GM10847 (cell line): ENCODE results near the gene VSTM2L.

ENCODE experiments used
- POLR2A ChIP-seq: IDR thresholded peaks from 2 replicates; pipeline ENCODE4 v1.6.1; 2011; ENCODE audit not compliant: insufficient read length; ENCODE audit errors: extremely low read depth

VSTM2L gene

DNA sequence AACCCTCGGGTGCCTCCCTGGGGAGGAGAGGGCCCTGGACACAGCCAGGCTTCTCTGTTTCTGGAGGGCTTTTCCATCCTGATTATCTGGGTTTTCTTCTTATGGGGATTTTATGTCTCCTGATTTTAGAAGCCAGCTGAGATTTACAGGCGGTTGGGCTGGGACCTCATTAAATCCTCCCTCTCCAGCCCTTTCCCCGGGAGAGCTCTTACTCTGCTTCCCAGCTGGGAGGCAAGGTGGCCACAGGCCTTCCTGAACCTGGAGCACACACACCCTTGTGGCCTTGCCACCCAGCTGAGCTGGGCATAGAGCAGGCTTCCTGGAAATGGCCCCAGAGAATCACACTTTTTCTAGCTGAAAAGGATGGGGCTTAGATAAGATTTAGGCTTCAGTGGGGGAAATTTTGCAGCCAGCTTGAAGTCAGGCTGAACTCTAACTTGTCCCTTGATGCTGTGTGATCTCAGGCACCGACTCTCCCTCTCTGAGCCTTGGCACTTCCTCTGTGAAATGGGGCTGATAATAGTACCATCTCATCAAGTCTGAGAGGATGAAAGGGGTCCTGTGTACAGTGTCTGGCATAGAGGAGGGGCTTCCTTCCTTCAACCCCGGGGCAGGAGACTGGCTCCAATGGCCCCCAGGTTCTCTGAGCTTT, 16.6 kb downstream of the VSTM2L start:
- no peak for TF ChIP-seq POLR2A

DNA sequence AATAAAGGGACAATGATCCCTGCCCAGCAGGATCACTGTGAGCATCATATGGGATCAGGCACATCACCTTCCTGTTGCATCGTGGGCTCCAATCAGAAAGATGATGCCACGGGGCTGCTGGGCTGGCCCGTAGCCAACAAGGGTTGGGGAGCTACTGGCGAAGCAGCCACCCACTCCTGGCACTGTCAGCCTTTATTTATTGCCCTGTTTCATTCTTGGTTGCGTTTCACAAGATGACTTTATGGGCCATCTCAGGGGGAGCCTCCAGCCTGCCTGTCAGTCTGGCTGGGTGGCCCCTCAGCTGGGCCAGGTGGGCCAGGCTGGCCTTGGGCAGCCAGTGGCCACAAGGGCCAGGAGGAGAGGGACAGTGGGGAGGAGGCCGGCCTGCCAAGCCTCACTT, 17.3 kb downstream of the VSTM2L start:
- no peak for TF ChIP-seq POLR2A

DNA sequence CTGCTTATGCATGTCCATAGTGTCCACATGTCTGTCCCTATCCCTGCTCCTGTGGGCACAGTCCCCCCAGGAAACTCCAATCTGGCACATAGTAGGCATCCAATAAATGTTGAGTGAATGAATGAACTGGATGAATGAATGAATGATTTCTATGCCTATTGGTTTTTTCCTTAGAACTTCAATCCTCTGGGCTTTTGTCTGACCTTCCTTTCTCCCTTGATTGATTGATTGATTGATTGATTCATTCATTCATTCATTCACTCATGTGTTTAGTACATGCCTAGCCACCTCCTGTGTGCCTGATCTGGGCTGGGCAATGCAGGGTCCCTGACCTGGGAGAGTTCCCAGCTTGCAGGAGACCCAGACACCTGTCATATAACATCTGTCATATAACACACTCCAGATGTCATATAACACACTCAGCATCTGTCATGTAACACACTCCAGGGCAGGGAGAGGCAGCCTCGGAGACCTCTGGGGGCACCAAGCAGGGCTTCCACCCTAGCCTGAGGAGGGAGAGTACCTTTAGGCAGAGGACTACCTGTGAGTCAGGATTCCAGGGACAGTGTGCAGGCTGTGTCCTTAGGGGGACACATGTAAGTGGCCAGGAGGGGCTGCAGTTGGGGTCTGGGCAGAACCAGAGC, 17.9 kb downstream of the VSTM2L start:
- no peak for TF ChIP-seq POLR2A

DNA sequence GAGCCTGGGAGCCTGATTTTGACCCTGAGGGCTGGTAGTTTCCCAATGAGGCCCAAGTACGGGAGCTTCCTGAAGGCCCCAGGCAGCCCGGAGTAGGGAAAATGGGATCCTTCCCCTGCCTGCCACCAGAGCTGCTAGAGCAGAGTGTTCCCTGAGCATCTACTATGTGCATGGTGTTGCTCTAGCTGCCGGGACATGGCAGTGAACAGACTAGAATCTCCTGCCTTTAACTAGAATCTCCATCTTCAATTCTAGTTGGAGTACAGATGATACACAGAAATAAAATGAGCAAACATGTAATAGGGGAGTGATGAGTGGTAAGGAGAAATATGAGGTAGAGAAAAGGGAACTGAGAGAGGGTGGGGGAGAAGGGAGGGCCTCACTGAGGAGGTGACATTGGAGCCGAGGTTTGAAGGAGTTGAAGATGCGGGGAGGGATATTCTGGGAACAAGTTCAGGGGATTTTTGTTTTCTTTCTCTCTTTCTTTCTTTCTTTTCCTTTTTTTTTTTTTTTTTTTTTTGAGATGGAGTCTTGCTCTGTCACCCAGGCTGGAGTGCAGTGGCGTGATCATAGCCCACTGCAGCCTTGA, 18.5 kb downstream of the VSTM2L start:
- TF ChIP-seq POLR2A, result no peak

DNA sequence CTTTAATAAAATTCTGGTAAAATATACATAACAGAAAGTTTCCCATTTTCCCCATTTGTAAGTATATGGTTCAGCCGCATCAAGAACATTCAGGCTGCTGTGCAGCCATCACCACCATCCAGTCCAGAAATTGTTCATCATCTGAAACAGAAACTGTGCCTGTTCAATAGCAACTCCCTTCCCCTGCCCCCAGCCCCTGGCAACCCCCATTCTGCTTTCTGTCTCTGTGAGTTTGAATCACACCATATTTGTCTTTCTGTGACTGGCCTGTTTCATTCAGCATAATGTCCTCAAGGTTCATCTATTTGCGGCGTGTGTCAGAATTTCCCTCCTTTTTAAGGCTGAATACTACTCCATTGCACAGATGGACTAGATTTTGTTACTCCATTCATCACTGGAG, 19.1 kb downstream of the VSTM2L start:
- TF ChIP-seq POLR2A, result no peak

DNA sequence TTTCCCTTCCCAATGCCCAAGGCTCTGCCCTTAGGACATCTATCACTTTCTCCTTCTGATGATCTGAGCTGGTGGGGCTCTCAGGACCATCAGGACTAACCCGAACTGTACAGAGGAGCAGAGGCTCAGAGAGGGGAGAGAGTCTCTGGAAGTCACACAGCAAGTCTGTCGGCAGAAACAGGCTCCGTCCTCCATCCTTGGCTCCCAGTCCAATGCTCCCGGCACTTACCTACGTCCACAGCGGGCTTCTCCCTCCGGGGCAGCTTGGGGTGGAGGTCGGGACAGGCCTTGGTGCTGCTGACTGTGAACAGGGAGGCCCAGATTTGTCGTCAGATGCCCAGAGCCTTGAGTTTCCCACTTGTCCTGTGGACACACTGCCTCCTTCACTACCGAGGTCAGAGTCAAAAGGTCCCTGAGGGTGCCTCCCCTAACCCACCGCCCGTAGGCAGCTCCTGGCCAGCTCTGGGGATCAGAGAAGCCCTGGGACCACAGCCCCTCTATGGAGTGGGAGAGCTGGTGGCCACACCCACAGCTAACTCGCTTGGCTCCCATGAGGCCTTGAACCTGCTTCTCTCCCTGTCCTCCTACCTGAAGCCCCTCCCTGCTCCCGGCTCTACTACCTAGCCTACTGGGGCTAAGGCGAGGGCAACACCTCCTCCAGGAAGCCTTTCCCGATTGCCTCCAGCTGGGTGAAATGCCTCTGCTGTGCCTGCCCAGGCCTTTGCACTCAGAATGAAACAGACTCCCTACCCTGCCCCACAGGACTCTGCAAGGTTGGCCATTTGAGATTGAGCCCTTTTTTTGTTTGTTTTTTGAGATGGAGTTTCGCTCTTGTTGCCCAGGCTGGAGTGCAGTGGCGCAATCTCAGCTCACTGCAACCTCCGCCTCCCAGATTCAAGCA, 22.6 kb downstream of the VSTM2L start:
- TF ChIP-seq POLR2A, result no peak

DNA sequence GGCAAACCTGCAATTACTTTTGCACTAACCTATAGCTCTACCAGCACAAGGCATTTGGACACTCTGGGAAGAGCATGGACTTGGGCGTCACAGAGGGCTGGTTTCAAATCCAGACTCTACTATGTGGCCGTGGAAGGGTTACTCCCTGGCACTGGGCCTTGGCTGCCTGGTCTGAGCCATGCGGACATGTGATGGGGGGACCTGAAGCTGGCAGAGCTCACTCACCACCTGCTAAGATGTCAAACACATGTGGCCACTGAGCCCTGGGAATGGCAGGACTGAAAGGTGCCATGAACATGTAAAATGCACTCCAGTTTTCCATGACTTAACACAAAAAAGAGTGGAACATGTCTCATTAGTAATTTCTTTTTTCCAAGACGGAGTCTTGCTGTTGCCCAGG, 23.7 kb downstream of the VSTM2L start:
- TF ChIP-seq POLR2A, result no peak

DNA sequence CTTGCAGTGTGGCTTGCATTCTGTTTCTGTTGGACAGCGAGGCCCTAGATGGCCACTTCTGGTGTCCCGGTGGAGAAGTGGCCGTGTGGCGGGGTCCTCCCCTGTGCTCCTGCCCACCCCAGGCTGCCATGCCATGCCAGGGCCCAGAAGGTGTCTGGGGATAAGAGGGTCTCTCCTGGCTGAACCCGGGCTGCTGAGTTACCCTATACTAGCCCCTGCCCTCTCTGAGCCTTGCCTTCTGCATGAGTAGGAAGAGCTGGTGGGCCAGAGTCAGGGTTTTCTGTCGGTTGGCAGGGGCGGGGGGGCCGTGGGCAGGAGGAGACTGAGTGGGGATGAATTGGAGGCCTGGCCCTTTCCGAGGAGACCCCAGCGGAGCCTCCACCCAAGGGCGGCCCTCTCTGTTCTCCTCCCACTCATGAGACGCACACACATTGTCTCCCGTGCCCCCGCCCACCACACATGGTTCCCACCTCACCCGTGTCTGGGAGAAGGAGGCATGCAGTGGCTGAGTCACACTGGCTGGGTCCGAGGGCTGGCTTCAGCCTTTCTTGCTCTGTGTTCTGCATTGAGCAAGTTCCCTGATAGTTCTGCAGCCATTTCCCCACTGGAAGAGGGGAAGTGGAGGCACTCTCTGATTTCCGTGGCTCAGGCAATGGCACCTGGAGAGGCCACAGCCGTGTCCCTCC, 24.6 kb downstream of the VSTM2L start:
- no peak for TF ChIP-seq POLR2A

DNA sequence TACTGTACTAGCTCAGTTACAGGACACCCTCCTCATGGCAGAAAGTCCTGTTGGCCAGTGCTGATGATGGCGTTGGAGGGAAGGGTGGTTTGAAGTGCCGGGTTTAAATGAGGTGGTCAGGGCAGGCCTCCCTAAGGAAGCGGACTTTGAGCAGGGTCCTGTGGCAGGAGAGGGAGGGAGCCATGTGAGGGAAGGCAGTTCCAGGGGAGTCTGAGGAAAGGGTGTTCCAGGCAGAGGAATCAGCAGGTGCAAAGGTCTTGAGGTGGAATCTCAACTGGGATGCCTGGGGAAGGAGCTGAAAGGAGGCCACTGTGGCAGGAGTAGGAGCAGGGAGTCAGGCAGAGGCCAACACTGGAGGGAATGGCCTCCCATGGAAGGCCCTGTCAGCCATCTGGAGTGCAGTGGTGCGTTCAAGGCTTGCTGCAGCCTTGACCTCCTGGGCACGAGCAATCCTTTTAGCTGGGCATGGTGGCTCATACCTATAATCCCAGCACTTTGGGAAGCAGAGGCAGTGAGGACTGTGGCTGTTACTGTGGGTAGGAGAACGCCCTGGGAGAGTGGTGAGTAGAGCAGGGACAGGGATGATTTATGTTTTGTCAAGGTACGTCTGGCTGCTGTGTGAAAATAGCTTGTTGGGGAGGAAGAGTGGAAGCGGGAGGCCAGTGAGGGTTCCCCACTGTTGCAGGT, 26.2 kb downstream of the VSTM2L start:
- no peak for TF ChIP-seq POLR2A

DNA sequence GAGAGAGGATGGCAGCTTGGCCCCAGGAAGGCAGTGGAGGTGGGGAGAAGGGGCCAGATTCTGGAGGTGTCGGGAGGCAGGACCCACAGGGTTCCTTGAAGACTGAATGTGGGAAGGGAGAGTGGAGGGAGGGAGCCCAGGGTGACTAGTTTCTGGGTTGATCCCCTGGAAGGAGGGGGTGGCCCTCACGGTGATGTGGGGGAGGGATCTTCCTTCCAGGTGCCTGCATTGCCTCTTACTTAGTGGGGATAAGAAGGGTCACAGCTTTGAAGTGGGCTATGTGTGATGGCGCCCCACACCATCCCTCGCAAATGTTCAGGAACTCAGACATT, 26.7 kb downstream of the VSTM2L start:
- no peak for TF ChIP-seq POLR2A

DNA sequence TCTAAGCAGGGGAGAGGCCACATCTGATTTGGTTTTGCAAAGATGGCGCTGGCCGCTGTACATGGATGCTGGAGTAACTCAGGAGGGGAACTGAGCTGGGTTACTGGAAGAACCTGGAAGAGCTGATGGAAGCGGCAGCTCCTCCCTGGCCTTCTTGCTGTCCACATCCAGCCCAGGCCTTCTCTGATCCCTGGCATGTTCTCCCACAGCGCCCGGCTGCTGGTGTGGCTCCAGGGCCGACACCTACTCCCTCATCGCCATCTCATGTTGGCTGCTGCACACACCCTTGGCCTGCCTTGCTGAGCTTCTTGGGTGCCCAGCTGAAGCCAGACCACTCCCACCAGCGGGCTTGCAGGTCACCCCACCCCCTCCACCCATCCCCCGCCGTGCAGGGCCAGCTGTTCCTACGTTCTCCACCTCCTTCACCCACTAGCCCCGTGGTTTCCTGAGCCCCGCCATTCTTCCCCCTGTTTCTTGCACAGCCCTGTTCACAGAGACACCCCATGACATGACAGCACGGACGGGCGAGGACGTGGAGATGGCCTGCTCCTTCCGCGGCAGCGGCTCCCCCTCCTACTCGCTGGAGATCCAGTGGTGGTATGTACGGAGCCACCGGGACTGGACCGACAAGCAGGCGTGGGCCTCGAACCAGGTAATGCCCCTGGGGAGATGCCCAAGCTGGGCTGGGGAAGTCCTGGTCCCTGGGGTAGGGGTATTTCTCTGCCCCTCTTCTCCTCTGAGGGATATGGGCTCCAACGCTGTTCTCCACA, 28.4 kb downstream of the VSTM2L start:
- no peak for TF ChIP-seq POLR2A

DNA sequence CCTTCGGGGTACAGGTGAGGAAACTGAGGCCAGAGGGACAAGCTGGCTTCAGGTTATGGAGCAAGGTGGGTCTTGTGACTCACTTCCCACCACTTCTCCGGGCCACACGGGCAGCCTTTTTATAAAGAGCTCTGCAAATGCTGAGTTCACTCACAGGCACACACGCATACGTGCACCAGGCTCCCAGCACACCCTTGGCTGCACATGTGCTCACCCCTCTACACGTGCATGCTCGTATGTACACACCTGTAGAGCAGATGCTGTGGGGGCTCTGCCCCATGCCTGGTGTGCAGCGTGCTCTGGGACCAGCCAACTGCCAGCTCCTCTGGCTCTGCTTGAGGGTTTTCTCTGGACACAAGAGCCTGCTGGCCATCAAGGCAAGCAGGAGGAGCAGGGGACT, 29.1 kb downstream of the VSTM2L start:
- no peak for TF ChIP-seq POLR2A

DNA sequence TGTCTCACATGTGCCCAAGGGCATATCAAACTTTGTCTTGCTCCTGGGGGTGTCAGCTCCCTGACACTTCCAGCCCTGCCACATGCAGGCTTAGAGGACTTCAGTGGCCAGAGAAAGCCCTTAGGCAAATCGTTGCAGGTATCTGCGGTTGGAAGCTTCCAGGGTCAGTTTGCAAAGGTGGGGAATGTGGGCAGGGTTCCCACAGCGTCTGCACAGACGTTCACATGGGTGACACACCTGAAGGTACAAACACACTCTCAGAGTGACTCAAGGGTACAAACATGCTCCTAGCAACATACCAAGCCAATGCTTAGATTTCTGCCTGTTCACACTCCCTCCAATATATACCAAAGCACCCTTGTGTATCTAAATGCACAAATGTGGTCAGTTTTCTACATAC, 30.0 kb downstream of the VSTM2L start:
- TF ChIP-seq POLR2A, result no peak
